Testis (tissue), 3 donors: Measurements from ENCODE around the gene PIK3AP1. TPM values are rescaled to one million over a fixed set of nuclear protein-coding genes. Genes with fewer than 3 reads are reported as not detected.
"Not testable (repeated sequence)": the region's sequence is repeated elsewhere in the genome, so short reads cannot be mapped to it uniquely, and the experiment has no call there.

ENCODE experiments used
- DNase-seq: peaks from one replicate; pipeline ENCODE4 v3.0.0-alpha.2; 2019
- H3K27ac ChIP-seq, 2 donors: fragments of 200-600 bp; sonication (generic); one replicate each; pipeline ENCODE4 v1.5.1; 2019
- H3K27me3 ChIP-seq: fragments of 200-600 bp; sonication (generic); one replicate; pipeline ENCODE4 v1.5.1; 2019
- H3K36me3 ChIP-seq: fragments of 200-600 bp; sonication (generic); one replicate; pipeline ENCODE4 v1.5.1; 2017; ENCODE audit warnings: low read depth; ENCODE audit errors: missing control alignments
- H3K4me1 ChIP-seq: fragments of 200-600 bp; sonication (generic); one replicate; pipeline ENCODE4 v1.5.1; 2019
- H3K4me3 ChIP-seq, 2 donors: fragments of 200-600 bp; sonication (generic); one replicate each; pipeline ENCODE4 v1.5.1; 2017 to 2019
- H3K9me3 ChIP-seq: fragments of 200-600 bp; sonication (generic); one replicate; pipeline ENCODE4 v1.5.1; 2017
- CTCF ChIP-seq, 3 experiments: fragments of 450-650 bp in 2 of 3; fragments of 200-600 bp in 1 of 3; sonication (generic) in 1 of 3; IDR thresholded peaks; one replicate each; pipeline ENCODE4 v1.5.1; 2016 to 2019; ENCODE audit warnings: antibody characterized with exemption in 3 of 3, mild to moderate bottlenecking in 2 of 3, moderate library complexity in 1 of 3
- POLR2A ChIP-seq: fragments of 450-650 bp; IDR thresholded peaks from one replicate; pipeline ENCODE4 v1.6.1; 2017; ENCODE audit warnings: antibody characterized with exemption, mild to moderate bottlenecking, moderate library complexity
- WGBS, 2 donors: methylation state at CpG; one replicate each; pipeline ENCODE4 v1.1.5; 2018; 5-methylcytosine and 5-hydroxymethylcytosine counted together
- intact Hi-C: fragments of 100-400 bp; cut with DNase I; formaldehyde crosslinking; loops from one replicate; pipeline ENCODE4 v1.15.1; 2023; ENCODE audit warnings: low total_unique reads
- polyA plus RNA-seq: library from polyadenylated mRNA; stranded (reverse); fragments of 350-450 nt; fragmentation: Illumina TruSeq; extraction: RNeasy Lipid Tissue Mini Kit (QIAGEN cat#74804); gene quantifications from one replicate; pipeline ENCODE4 v1.2.3, GENCODE V29; 2014; ENCODE audit warnings: low read depth, low replicate concordance; ENCODE audit not compliant: insufficient read depth
- small RNA-seq, 2 donors: library from RNA; depleted of rRNA; stranded (forward); fragments of <200 nt; gene quantifications; one replicate each; pipeline ENCODE3, GENCODE V24; 2016
- total RNA-seq, 2 donors: library from RNA; depleted of rRNA; stranded (reverse); fragments of >200 nt; gene quantifications; one replicate each; pipeline ENCODE4 v1.2.3, GENCODE V29; 2016

The PIK3AP1 gene
- total and polyA plus RNA-seq, 3 donors from 2014 or later: 6.5 to 10.0 (median 6.6) TPM

GRCh38 chr10:96556003-96556402 is 164.3 kb downstream of the PIK3AP1 start:
- no peak overlapping the region for H3K27ac ChIP-seq
- no peaks in the 10 kb centered on the region for H3K9me3 ChIP-seq
- no peaks in the 10 kb centered on the region for H3K27me3 ChIP-seq
- H3K4me1 ChIP-seq: no peaks in the 10 kb centered on the region
- H3K36me3 ChIP-seq: no peaks in the 10 kb centered on the region
- no peak overlapping the region for H3K4me3 ChIP-seq
- DNase-seq: no peak
- WGBS, 2 donors: 55 to 61% methylated on average over 1 of the region's 1 CpG
- intact Hi-C loops: no loop called here
- TF ChIP-seq POLR2A (no peak), CTCF (IDR thresholded peaks at IDR 0.05) (peak in 1 of 3 experiments; percentile 19)

- TF ChIP-seq CTCF (IDR thresholded peaks at IDR 0.05) (no peak), POLR2A (no peak)
- H3K9me3 ChIP-seq: no peaks in the 10 kb centered on the region
- no peak overlapping the region for H3K27ac ChIP-seq
- intact Hi-C loops: no loop called here
- no peaks in the 10 kb centered on the region for H3K36me3 ChIP-seq
- H3K27me3 ChIP-seq: no peaks in the 10 kb centered on the region
- H3K4me3 ChIP-seq: no peak overlapping the region
- WGBS, 2 donors: 88 to 95% methylated on average over 3 of the region's 3 CpGs
- no peaks in the 10 kb centered on the region for H3K4me1 ChIP-seq
- no peak for DNase-seq
Measured at GRCh38 chr10:96555330-96555729, 165.0 kb downstream of the PIK3AP1 start.

- H3K36me3 ChIP-seq: no peaks in the 10 kb centered on the region
- H3K27me3 ChIP-seq: no peaks in the 10 kb centered on the region
- no peak overlapping the region for H3K4me3 ChIP-seq
- intact Hi-C loops: no loop called here
- 73 to 78% methylated on average over 5 of the region's 5 CpGs for WGBS, 2 donors
- H3K9me3 ChIP-seq: no peaks in the 10 kb centered on the region
- H3K4me1 ChIP-seq: no peaks in the 10 kb centered on the region
- no peak for TF ChIP-seq CTCF (IDR thresholded peaks at IDR 0.05)
- no peak for TF ChIP-seq POLR2A
- no peak overlapping the region for H3K27ac ChIP-seq
- no peak for DNase-seq
Measured at GRCh38 chr10:96548589-96548988, 171.7 kb downstream of the PIK3AP1 start.

GRCh38 chr10:96545558-96545957 is 174.8 kb downstream of the PIK3AP1 start:
- DNase-seq, intact Hi-C loops, H3K27ac ChIP-seq, H3K27me3 ChIP-seq, H3K4me1 ChIP-seq, H3K36me3 ChIP-seq, H3K4me3 ChIP-seq, H3K9me3 ChIP-seq: not testable (repeated sequence)
- 92 to 93% methylated on average over 10 of the region's 10 CpGs for WGBS, 2 donors

Small RNA genes within 50 kb of the gene (small RNA-seq; reads per million reads assigned to genes)
- gene RNA5SP324: 0 reads per million in 2 donors
- gene RNU6-1274P: 0 to 0.09 reads per million in 2 donors

Other genes with a start within 250 kb of the PIK3AP1 start
- under 1 TPM; 0.39 to 0.68 TPM for gene TLL2, start 206.6 kb downstream of the PIK3AP1 start, total RNA-seq
- 0.67 TPM for gene TLL2, start 206.6 kb downstream of the PIK3AP1 start, polyA plus RNA-seq
- gene TM9SF3, start 133.5 kb downstream of the PIK3AP1 start, total RNA-seq: 10 to 100 TPM; 67.8 to 69.3 TPM
- 69.8 TPM for gene TM9SF3, start 133.5 kb downstream of the PIK3AP1 start, polyA plus RNA-seq
- 10 to 100 TPM; 40.0 to 68.3 TPM for gene LCOR, start 111.8 kb upstream of the PIK3AP1 start, total RNA-seq
- 11.6 TPM for gene LCOR, start 111.8 kb upstream of the PIK3AP1 start, polyA plus RNA-seq